Hematopoietic multipotent progenitor cell treated with erythropoietin and hydrocortisone succinate and interleukin-3 and kit ligand, for 6 days (in vitro differentiated cells): ENCODE results near the gene BUD31.
"Not testable (repeated sequence)": the region's sequence is repeated elsewhere in the genome, so short reads cannot be mapped to it uniquely, and the experiment has no call there.

Source experiments
- DNase-seq: peaks from one replicate; pipeline ENCODE4 v3.0.0-alpha.2; 2015

Gene BUD31

DNA sequence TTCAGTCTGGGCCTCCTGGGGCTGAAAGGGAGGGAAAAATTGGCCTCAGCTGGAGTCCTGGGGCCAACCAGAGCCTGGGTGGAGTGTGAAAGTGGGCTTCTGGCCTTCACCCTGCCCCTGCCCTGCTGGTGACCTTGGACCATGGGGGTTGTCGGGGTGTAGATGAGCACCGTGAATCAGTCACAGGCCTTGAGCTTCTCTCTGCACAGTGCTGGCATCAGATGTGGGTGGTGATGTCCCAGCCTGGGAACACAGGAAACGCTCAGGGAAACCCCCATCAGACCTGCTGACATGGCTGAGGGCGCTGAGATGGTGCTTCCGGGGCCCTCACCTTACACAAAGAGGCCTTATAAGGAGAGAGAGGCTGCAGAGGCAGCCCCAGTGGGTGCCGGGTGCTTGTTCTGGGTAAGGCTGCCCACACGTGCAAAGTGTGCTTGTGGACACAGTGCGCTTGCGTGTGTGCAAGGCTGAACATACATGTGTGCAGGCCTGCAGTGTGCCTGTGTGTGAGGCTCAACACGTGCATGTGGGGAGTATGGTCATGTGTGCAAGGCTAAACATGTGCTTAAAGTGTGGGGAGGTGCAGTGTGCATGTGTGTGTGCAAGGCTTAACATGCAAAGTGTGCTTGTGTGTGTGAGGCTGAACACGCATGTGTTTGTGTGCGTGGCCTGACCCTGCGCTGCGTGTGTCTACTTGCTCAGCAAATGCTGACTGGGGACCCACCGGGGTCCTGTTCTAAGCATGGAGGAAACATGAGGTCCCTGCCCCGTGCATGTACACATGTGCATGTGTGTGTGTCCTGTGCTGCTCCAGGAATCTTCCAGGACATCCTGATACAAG, 27.7 kb upstream of the BUD31 start:
- no peak for DNase-seq

GRCh38 chr7:99381664-99382075, 27.1 kb upstream of the BUD31 start:
- DNase-seq: peak; percentile 38

DNA sequence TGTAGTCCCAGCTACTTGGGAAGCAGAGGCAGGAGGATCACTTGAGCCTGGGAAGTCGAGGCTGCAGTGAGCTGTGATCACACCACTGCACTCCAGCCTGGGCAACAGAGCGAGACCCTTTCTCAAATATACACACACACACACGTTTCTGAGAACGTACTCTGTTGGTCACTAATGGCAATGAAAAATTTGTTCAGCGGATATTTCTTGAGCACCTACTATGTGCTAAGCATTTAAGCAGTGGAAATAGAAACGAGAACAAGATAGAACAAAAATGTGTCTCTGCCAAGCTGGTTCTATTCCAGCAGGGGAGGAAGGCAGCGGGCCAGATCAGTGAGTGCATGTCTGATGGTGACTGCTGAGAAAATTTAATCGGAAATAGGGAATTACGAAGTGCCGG, 25.6 kb upstream of the BUD31 start:
- DNase-seq: no peak

DNA sequence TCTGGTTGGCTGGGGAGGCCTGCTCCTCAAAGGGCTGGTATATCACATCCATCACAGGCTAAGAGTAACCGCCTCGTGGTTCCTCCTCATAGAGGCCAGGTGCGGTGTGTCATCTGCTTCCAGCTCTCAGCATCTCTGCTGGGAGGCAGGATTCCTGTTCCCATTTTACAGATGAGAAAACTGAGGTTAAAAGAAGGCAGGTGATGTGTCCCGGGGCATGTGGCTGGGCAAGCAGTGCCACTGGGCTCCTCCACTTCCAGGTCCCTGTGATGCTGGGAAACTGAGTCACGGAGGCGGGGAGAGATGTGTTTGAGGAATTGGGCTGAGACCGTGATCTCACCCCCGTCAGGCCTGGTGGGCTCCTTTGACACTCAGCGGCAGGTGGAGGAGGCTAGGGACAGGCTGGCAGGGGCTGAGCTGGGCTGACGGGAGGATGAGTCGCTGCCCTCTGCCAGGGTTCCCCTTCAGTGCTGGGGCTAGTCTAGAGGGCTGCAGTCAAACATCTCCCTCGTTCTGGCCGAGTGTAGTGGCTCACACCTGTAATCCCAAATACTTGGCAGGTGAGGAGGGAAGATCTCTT, 24.9 kb upstream of the BUD31 start:
- DNase-seq: no peak

DNA sequence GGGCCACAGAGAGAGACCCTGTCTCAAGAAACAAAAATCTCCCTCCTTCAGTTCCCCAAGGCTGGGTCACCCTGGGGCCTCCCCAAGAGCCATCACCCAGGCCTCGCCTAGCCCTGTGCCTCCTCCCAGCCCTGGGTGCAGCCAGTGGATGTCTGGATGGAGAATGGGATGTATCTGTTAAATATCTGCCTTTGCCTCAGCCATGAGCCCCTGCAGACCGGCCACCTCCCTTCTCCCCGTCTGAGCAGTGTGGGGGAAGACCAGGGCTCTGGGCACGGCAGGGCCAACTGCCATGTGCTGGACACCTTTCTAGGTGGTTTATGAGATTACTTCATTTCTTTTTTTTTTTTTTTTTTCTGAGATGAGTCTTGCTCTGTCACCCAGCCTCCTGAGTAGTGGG, 24.2 kb upstream of the BUD31 start:
- DNase-seq: no peak

DNA sequence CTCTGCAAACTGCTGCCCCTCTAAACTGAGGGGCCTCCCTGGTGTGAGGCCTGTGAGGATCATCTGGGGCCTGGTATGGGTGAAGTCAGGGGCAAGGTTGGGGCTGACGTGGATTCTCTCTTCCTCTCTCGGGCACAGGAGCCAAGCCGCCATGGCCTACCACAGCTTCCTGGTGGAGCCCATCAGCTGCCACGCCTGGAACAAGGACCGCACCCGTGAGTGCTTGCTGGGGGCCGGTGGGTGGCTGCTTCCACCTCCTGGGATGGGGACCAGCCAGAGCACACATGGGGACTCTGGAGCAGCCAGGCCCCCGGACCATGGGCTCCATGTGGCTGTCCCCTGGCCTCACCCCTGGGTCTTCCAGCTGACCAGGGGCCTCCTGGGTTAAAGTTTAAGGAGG, 23.2 kb upstream of the BUD31 start:
- no peak for DNase-seq

GRCh38 chr7:99386584-99387238, 22.1 kb upstream of the BUD31 start:
- DNase-seq: peak; percentile 89

DNA sequence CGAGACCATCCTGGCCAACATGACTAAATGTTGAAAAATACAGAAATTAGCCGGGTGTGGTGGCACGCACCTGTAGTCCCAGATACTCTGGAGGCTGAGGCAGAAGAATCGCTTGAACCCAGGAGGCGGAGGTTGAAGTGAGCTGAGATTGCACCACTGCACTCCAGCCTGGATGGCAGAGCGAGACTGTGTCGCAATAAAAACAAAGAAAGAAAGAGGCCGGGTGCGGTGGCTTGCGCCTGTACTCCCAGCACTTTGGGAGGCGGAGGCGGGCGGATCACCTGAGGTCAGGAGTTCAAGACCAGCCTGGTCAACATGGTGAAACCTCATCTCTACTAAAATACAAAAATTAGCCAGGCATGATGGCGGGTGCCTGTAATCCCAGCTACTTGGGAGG, 21.5 kb upstream of the BUD31 start:
- DNase-seq: not testable (repeated sequence)

DNA sequence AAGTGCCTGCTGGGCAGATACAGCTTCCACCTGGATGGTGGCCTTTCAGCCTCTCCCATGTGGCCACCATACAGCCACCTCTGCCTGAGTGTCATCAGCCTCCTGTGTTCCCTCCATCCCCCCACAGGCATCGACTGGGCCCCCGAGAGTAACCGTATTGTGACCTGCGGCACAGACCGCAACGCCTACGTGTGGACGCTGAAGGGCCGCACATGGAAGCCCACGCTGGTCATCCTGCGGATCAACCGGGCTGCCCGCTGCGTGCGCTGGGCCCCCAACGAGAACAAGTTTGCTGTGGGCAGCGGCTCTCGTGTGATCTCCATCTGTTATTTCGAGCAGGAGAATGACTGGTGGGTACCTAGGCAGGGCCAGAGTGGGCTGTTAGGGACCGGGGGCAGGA, 20.9 kb upstream of the BUD31 start:
- DNase-seq: no peak

DNA sequence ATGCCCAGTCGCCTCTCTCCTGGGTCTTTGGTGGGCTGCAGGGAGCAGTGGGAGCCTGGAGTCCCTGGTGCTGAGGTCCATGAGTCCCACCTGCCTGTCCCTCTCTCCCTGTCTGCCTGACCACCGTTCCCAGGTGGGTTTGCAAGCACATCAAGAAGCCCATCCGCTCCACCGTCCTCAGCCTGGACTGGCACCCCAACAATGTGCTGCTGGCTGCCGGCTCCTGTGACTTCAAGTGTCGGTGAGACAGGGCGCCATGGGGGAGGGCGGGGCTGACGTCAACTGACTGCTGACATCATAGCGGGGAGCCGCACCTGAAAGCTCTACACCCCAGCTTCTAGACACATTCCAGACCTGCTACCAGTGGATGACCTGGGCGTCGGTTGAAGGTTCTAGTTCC, 19.0 kb upstream of the BUD31 start:
- no peak for DNase-seq

GRCh38 chr7:99390941-99391602, 17.7 kb upstream of the BUD31 start:
- DNase-seq: no peak

- DNase-seq: no peak
Measured at GRCh38 chr7:99392046-99392445, 16.7 kb upstream of the BUD31 start.

DNA sequence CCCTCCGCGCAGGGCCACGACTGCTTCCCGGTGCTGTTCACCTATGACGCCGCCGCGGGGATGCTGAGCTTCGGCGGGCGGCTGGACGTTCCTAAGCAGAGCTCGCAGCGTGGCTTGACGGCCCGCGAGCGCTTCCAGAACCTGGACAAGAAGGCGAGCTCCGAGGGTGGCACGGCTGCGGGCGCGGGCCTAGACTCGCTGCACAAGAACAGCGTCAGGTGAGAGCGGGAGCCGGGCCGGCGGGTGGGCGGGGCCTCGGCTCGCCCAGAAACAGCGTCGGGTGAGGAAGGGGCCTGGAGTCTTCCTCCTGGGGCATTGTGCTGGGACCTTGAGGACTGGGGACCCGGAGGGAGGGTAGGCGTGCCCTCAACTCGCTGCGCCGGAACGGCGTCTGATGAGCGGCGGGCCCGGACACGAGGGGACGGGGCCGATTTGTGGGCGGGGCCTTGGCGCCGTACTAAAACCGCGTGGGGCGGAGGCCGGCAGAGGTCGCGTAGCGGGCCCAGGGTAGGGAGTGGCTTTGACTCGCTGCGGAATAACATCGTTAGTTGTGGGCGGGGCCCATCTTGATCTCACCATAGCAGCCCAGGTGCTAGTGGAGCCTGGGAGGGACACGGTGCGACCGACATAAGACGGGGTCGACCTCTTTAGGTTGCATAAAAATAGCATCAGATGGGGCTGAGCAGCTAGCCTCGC, 16.0 kb upstream of the BUD31 start:
- DNase-seq: peak; percentile 93

DNA sequence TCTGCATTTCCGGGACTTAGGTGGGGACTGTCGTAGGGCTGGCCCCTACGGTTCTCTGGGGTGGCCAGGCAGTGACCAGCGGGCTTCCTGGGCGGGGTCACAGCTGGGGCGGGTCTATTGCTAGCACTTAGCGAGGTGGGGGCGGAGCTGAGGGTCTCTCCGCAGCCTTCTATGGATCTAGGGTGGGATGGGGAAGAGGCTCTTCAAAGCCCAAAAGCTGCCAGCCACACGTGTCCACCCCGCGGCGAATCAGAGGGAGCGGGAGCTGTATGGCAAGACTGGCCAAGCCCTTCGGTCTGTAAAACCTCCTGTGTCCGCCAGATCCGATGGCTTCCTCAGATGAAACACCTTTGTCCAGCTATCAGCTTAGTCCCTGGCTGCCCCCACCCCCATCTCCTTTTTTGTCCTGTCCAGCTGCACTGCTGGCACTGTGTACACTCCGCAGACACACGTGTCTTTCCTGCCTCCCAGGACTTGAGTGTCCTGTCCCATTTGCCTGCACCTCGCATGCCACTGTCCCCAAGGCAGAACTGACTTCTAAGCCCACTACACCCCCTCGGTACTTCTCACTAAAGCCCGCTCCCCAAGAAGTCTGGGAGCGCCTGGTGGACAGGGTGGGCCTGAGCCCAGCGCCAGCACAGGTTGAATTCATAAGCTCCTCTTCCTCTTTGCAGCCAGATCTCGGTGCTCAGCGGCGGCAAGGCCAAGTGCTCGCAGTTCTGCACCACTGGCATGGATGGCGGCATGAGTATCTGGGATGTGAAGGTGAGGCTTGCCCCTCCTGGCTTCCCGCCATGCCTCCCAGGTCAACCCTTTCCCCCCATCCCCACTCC, 15.2 kb upstream of the BUD31 start:
- no peak for DNase-seq

DNA sequence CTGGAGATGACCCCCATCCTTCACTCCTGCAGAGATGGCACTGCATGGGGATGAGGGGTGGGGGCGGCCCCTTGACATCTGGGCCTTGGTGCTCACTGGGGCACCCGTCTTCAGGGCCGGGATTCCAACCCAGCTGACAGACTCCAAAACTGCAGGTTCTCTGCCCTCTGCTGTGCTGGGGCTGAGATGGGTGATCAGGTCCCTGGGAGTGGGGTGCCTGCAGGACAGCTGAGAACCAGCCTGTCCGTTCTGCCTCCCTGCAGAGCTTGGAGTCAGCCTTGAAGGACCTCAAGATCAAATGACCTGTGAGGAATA, 14.6 kb upstream of the BUD31 start:
- no peak for DNase-seq

DNA sequence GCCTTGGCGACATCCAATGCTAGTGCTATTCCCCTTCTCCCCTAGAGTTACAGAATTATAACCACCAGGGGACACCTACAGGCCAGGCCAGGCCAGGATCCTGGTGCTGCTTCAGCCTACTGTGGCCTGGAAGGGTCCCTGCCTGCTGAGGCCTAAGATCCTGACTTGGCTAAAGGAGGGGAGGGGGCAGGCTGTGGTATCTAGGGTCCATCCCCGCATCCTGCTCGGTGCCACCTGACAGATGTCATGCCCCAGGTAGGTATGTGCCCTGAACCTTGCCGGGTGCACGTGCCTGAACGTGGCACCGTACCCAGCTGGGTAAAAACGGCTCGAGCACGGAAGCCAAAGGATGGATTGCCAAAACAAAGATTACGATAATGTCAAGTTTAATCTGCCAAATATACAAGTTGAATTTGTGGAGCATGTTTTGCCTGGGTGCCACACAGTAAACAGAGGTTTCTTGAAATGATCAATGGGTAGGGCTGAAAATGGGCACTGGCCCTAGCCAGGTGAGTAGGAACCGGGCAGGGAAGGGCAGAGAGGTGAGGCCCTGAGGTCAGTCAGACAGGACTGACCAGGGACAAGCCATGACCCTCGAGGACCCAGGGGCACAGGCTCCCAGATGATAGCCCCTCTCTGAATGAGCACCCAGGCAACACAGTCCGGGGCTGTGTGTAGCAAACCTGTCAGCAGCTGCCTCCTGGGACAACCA, 13.0 kb upstream of the BUD31 start:
- DNase-seq: no peak

DNA sequence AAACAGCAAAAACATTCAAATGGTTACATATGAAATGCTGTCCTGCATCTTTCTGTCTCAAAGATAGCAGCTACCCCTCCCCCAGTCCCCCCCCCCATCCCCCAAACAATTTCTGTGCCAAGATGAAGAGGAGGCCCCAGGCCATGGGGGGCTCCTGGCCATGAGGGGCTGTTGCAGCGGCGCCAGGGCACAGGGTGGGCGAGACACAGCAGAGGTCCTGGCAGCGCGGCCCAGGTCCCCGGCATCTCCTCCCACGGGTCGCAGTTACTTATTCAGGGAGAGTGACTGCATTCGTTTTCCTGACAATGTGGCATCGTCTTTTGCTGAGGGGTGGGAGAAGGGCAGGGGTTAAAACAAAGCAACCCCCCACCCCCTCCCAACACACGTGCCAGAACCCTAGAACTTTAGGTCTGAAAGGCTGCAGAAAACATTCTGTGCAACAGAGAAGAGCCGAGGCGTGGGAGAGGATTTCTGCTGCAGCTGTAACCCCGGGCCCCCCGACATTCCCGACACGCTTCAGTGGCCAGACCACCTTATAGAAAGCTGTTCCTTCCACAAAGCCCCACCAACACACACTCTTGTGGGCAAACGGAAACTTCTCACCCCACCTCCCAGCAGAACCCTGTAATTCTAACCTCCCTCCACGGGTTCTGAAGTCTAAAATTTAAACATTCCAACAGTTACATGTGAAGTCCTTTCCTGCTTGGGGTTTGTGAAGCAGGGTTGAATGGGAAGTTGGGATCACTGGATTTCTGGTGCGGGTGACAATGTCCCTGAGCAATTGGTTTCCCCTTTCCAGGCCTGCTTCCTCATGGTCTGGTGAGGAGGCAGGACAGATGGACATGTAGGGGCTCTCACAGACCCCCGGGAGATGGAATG, 12.1 kb upstream of the BUD31 start:
- DNase-seq: no peak

GRCh38 chr7:99397297-99397983, 11.3 kb upstream of the BUD31 start:
- DNase-seq: no peak

GRCh38 chr7:99398891-99399445, 9.8 kb upstream of the BUD31 start:
- DNase-seq: no peak

DNA sequence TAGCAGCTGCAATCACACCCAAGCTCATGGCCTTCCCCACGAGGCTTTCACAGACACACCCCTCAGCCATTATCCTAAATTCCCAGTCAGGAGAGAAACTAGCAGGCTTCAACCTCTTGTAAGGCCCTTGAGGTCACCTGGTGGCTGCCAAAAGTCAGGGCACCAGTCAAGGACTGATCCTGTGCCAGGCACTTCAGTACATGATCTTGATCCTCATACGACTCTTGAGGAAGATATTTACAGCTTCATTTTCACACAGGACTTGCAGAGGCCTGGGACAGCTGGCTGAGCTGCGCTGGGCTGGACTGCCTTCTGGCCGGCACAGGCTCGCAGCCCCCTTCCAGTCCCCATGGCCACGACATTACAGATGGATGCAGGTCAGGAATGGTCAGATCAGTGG, 9.2 kb upstream of the BUD31 start:
- DNase-seq: no peak
